OCI-LY1 (cell line): ENCODE measurements around the gene LTBP1.

ENCODE experiments used
- H2AFZ ChIP-seq: fragments of 200-600 bp; sonication (generic), shearing (Covaris generic); 2 replicates; pipeline ENCODE4 v1.6.0; 2014; ENCODE audit warnings: antibody characterized with exemption, mild to moderate bottlenecking, low read length
- H3F3A ChIP-seq: fragments of 200-600 bp; sonication (generic), shearing (Covaris generic); 2 replicates; pipeline ENCODE4 v1.6.0; 2014; ENCODE audit warnings: mild to moderate bottlenecking, antibody characterized with exemption, low read length, moderate library complexity; ENCODE audit not compliant: insufficient read depth
- H3K27ac ChIP-seq: fragments of 200-600 bp; sonication (generic); 2 replicates; pipeline ENCODE4 v1.5.1; 2014; ENCODE audit warnings: low read length, mixed run types, mild to moderate bottlenecking, low read depth; ENCODE audit not compliant: poor library complexity, severe bottlenecking
- H3K27me3 ChIP-seq: fragments of 200-600 bp; sonication (generic); 2 replicates; pipeline ENCODE4 v1.6.0; 2014; ENCODE audit warnings: antibody characterized with exemption, mild to moderate bottlenecking, low read length, moderate library complexity; ENCODE audit not compliant: insufficient read depth
- H3K36me3 ChIP-seq: fragments of 200-600 bp; sonication (generic); 2 replicates; pipeline ENCODE4 v1.6.1; 2014; ENCODE audit warnings: mild to moderate bottlenecking, antibody characterized with exemption, low read length, moderate library complexity, mixed read lengths; ENCODE audit not compliant: insufficient read depth
- H3K4me1 ChIP-seq: fragments of 200-600 bp; sonication (generic); 2 replicates; pipeline ENCODE4 v1.5.1; 2014; ENCODE audit warnings: mild to moderate bottlenecking, low read length, moderate library complexity; ENCODE audit not compliant: insufficient read depth, severe bottlenecking
- H3K4me2 ChIP-seq: fragments of 200-600 bp; sonication (generic), shearing (Covaris generic); 2 replicates; pipeline ENCODE4 v1.6.1; 2014; ENCODE audit warnings: low read length
- H3K4me3 ChIP-seq: fragments of 200-600 bp; sonication (generic); 2 replicates; pipeline ENCODE4 v1.5.1; 2014; ENCODE audit warnings: low read length, low read depth, mild to moderate bottlenecking, mixed read lengths; ENCODE audit not compliant: poor library complexity, severe bottlenecking
- H3K79me2 ChIP-seq: fragments of 200-600 bp; shearing (Covaris generic); 2 replicates; pipeline ENCODE4 v1.6.1; 2016; ENCODE audit warnings: mixed run types, low read length, mixed read lengths; ENCODE audit not compliant: insufficient read depth
- H3K9ac ChIP-seq: fragments of 200-600 bp; sonication (generic), shearing (Covaris generic); 2 replicates; pipeline ENCODE4 v1.6.1; 2014; ENCODE audit warnings: mild to moderate bottlenecking, low read length, mixed read lengths
- H3K9me2 ChIP-seq: fragments of 200-600 bp; sonication (generic), shearing (Covaris generic); 2 replicates; pipeline ENCODE4 v1.6.1; 2014; ENCODE audit warnings: low read depth, mild to moderate bottlenecking, low read length, mixed read lengths
- H3K9me3 ChIP-seq: fragments of 200-600 bp; shearing (Covaris generic); 2 replicates; pipeline ENCODE4 v1.6.1; 2014; ENCODE audit warnings: low read length, mixed read lengths
- H4K20me1 ChIP-seq: fragments of 200-600 bp; sonication (generic), shearing (Covaris generic); 2 replicates; pipeline ENCODE4 v1.6.0; 2016; ENCODE audit warnings: mild to moderate bottlenecking, low read length; ENCODE audit not compliant: insufficient read depth
- EZH2 ChIP-seq: fragments of 200-600 bp; sonication (generic), shearing (Covaris generic); IDR thresholded peaks from 2 replicates; pipeline ENCODE4 v1.8.0; 2017; ENCODE audit warnings: borderline replicate concordance, mixed run types, mild to moderate bottlenecking, antibody characterized with exemption, low read length, moderate library complexity, mixed read lengths
- TF ChIP-seq, protein P1 (sequence below): fragments of 200-600 bp; sonication (generic), shearing (Covaris generic); IDR thresholded peaks from 2 replicates; pipeline ENCODE4 v1.5.1; 2017; ENCODE audit warnings: mild to moderate bottlenecking, antibody characterized with exemption, low read length, moderate library complexity, mixed read lengths

The LTBP1 gene

DNA sequence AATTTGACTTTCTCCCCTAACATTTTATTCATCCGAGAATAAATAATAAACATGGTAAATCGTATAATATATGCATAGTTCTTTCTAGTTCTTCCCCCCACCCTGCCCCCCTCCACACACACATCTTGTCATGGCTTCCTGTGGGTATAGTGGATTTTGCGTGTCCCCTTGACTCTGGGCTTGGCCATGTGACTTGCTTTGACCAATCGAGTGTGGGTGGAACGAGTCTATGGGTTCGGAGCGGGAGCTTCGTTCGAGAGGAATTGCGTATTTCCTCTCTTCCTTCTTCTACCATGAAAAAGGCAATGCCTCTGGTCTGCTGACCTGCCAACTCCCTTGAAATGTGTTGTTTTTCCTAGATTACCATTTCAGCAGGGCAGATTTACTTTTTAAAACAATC is 175.2 kb downstream of the LTBP1 start:
- Histone ChIP-seq H3K9me3 (no peaks in the 10 kb centered on the region), H3K27me3 (no peaks in the 10 kb centered on the region), H3F3A (no peaks in the 10 kb centered on the region), H3K4me2 (no peak overlapping the region), H3K79me2 (0 out of 2 replicates have a peak, but pooled peaks cover 2% of the 10 kb centered on the region), H3K36me3 (peaks cover 84% of the 10 kb centered on the region), H2AFZ (no peak overlapping the region), H3K4me3 (no peak overlapping the region), H3K27ac (no peak overlapping the region), H3K4me1 (peaks cover 1% of the 10 kb centered on the region), H3K9ac (no peak overlapping the region), H4K20me1 (no peaks in the 10 kb centered on the region), H3K9me2 (no peaks in the 10 kb centered on the region)
- TF ChIP-seq, protein P1, sequence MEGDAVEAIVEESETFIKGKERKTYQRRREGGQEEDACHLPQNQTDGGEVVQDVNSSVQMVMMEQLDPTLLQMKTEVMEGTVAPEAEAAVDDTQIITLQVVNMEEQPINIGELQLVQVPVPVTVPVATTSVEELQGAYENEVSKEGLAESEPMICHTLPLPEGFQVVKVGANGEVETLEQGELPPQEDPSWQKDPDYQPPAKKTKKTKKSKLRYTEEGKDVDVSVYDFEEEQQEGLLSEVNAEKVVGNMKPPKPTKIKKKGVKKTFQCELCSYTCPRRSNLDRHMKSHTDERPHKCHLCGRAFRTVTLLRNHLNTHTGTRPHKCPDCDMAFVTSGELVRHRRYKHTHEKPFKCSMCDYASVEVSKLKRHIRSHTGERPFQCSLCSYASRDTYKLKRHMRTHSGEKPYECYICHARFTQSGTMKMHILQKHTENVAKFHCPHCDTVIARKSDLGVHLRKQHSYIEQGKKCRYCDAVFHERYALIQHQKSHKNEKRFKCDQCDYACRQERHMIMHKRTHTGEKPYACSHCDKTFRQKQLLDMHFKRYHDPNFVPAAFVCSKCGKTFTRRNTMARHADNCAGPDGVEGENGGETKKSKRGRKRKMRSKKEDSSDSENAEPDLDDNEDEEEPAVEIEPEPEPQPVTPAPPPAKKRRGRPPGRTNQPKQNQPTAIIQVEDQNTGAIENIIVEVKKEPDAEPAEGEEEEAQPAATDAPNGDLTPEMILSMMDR = no peak
- TF ChIP-seq EZH2 = no peak

DNA sequence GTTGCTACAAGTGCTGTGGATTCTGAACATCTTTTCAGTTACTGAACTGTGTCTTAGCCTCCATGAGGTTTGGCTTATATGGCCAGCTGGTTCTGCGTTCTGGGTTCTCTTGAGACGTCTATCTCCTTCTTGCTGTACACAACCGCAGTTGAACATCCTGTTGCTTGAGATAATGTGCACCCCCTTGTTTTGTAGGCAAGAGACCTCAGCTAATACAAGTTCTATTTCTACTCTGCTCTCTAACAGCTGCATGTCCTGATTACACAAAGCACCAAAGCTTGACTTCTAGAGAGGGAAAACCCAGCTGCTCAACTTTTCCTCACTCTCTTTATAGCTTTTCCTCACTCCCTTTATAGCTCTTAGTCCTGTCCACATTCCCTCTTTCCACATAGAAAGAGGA is 176.0 kb downstream of the LTBP1 start:
- Histone ChIP-seq H3F3A (no peaks in the 10 kb centered on the region), H3K9me3 (no peaks in the 10 kb centered on the region), H3K36me3 (peaks cover 84% of the 10 kb centered on the region), H4K20me1 (no peaks in the 10 kb centered on the region), H3K4me3 (no peak overlapping the region), H3K9me2 (no peaks in the 10 kb centered on the region), H2AFZ (no peak overlapping the region), H3K79me2 (0 out of 2 replicates have a peak, but pooled peaks cover 5% of the 10 kb centered on the region), H3K4me1 (peaks cover 9% of the 10 kb centered on the region), H3K27me3 (no peaks in the 10 kb centered on the region), H3K4me2 (no peak overlapping the region), H3K9ac (no peak overlapping the region), H3K27ac (no peak overlapping the region)
- TF ChIP-seq, protein P1 = no peak
- no peak for TF ChIP-seq EZH2

DNA sequence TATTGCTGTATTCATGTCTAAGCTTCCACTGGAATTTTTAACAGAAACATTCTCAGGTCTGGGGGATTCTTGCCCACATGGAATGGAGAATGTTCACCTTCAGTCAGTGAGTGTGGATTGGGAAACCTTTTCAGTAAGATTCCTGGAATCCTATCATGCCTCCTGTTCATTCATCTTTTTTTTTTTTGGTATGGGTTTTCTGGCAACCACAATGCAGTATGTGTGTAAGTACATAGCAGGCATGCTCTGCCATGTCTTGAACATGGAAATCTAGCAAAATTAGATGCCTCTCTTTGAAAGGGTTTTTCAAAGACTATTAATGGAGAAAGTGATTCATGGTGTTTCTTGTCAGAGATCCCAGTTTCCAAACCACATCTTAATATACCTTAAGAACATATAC is 176.5 kb downstream of the LTBP1 start:
- H3K27ac ChIP-seq = no peak overlapping the region
- H3K9me3 ChIP-seq = no peaks in the 10 kb centered on the region
- peaks cover 84% of the 10 kb centered on the region for H3K36me3 ChIP-seq
- H3K27me3 ChIP-seq = no peaks in the 10 kb centered on the region
- TF ChIP-seq EZH2 = no peak
- TF ChIP-seq, protein P1 = no peak
- no peak overlapping the region for H3K9ac ChIP-seq
- H3K9me2 ChIP-seq = no peaks in the 10 kb centered on the region
- H3K4me3 ChIP-seq = no peak overlapping the region
- no peaks in the 10 kb centered on the region for H4K20me1 ChIP-seq
- peaks cover 14% of the 10 kb centered on the region for H3K4me1 ChIP-seq
- H3K79me2 ChIP-seq = 0 out of 2 replicates have a peak, but pooled peaks cover 5% of the 10 kb centered on the region
- no peaks in the 10 kb centered on the region for H3F3A ChIP-seq
- H2AFZ ChIP-seq = no peak overlapping the region
- H3K4me2 ChIP-seq = no peak overlapping the region
